Measurements from ENCODE around the gene PPFIBP2. TPM values are rescaled to one million over a fixed set of nuclear protein-coding genes. Genes with fewer than 3 reads are reported as not detected.

PPFIBP2 gene
- total RNA-seq, 1 experiment from 2014 or later, result 13.9 TPM

- intact Hi-C loops (cut with micrococcal nuclease; ENCODE audit: unreplicated experiment), result no loop called here
- ChIA-PET CTCF (no interaction called here), POLR2A (ENCODE audit: unreplicated experiment) (no interaction called here)
- H3K4me2 ChIP-seq, result no peak overlapping the region
- no peaks in the 10 kb centered on the region for H3K4me1 ChIP-seq (replicated peaks; ENCODE audit: insufficient read depth)
- H3K36me3 ChIP-seq (ENCODE audit: low read depth), result no peaks in the 10 kb centered on the region
- no peaks in the 10 kb centered on the region for H3K27me3 ChIP-seq (ENCODE audit: insufficient read depth, low read depth)
- H3K9me3 ChIP-seq (ENCODE audit: insufficient read depth, low read depth), result no peaks in the 10 kb centered on the region
- no peaks in the 10 kb centered on the region for H3F3A ChIP-seq (ENCODE audit: insufficient read depth, low read depth)
- no peaks in the 10 kb centered on the region for H3K9me2 ChIP-seq (ENCODE audit: insufficient read depth)
- H3K27ac ChIP-seq, result no peak overlapping the region
- DNase-seq, result no peak
- TF ChIP-seq CTCF (conservative IDR thresholded peaks at IDR 0.05), result no peak
- TF ChIP-seq EZH2 (IDR thresholded peaks at IDR 0.05; ENCODE audit: low read depth), result no peak
- no peaks in the 10 kb centered on the region for H4K20me1 ChIP-seq (ENCODE audit: insufficient read depth)
- no TSS peak for BruUV-seq (replicated peaks)
- no peak overlapping the region for H2AFZ ChIP-seq
- H3K79me2 ChIP-seq (ENCODE audit: low read depth), result no peaks in the 10 kb centered on the region
- H3K4me3 ChIP-seq, result no peak overlapping the region
Observed at GRCh38 chr11:7563281-7563680, 49.5 kb downstream of the PPFIBP2 start.

GRCh38 chr11:7564803-7565202, 51.0 kb downstream of the PPFIBP2 start:
- no peaks in the 10 kb centered on the region for H4K20me1 ChIP-seq (ENCODE audit: insufficient read depth)
- POLR2A ChIA-PET (ENCODE audit: unreplicated experiment), result no interaction called here
- H3K9me2 ChIP-seq (ENCODE audit: insufficient read depth), result no peaks in the 10 kb centered on the region
- no peak for DNase-seq
- H3K4me2 ChIP-seq, result no peak overlapping the region
- H3K79me2 ChIP-seq (ENCODE audit: low read depth), result no peaks in the 10 kb centered on the region
- no peaks in the 10 kb centered on the region for H3K27me3 ChIP-seq (ENCODE audit: insufficient read depth, low read depth)
- no peaks in the 10 kb centered on the region for H3F3A ChIP-seq (ENCODE audit: insufficient read depth, low read depth)
- H3K4me1 ChIP-seq (replicated peaks; ENCODE audit: insufficient read depth), result no peaks in the 10 kb centered on the region
- no peaks in the 10 kb centered on the region for H3K9me3 ChIP-seq (ENCODE audit: insufficient read depth, low read depth)
- intact Hi-C loops (cut with micrococcal nuclease; ENCODE audit: unreplicated experiment), result no loop called here
- TF ChIP-seq CTCF (conservative IDR thresholded peaks at IDR 0.05) (no peak), EZH2 (IDR thresholded peaks at IDR 0.05; ENCODE audit: low read depth) (no peak)
- H2AFZ ChIP-seq, result no peak overlapping the region
- no peak overlapping the region for H3K27ac ChIP-seq
- CTCF ChIA-PET, result no interaction called here
- no peak overlapping the region for H3K4me3 ChIP-seq
- no peaks in the 10 kb centered on the region for H3K36me3 ChIP-seq (ENCODE audit: low read depth)
- BruUV-seq (replicated peaks), result no TSS peak

GRCh38 chr11:7567311-7567710, 53.5 kb downstream of the PPFIBP2 start:
- no TSS peak for BruUV-seq (replicated peaks)
- H3K27me3 ChIP-seq (ENCODE audit: insufficient read depth, low read depth), result no peaks in the 10 kb centered on the region
- no peaks in the 10 kb centered on the region for H3K79me2 ChIP-seq (ENCODE audit: low read depth)
- no peak overlapping the region for H3K4me2 ChIP-seq
- H3K9me2 ChIP-seq (ENCODE audit: insufficient read depth), result no peaks in the 10 kb centered on the region
- no peaks in the 10 kb centered on the region for H4K20me1 ChIP-seq (ENCODE audit: insufficient read depth)
- peaks cover 6% of the 10 kb centered on the region for H3F3A ChIP-seq (ENCODE audit: insufficient read depth, low read depth)
- TF ChIP-seq EZH2 (IDR thresholded peaks at IDR 0.05; ENCODE audit: low read depth) (no peak), CTCF (conservative IDR thresholded peaks at IDR 0.05) (no peak)
- no peaks in the 10 kb centered on the region for H3K36me3 ChIP-seq (ENCODE audit: low read depth)
- H2AFZ ChIP-seq, result no peak overlapping the region
- intact Hi-C loops (cut with micrococcal nuclease; ENCODE audit: unreplicated experiment), result no loop called here
- ChIA-PET CTCF (interaction anchor here (0.6 kb wide), 1 partner anchor 127 kb away, joined by 8 read pairs; no protein-coding TSS in a partner anchor), POLR2A (ENCODE audit: unreplicated experiment) (no interaction called here)
- H3K4me3 ChIP-seq, result no peak overlapping the region
- H3K4me1 ChIP-seq (replicated peaks; ENCODE audit: insufficient read depth), result peaks cover 13% of the 10 kb centered on the region
- H3K27ac ChIP-seq, result no peak overlapping the region
- DNase-seq, result no peak
- H3K9me3 ChIP-seq (ENCODE audit: insufficient read depth, low read depth), result no peaks in the 10 kb centered on the region
